Measurements from ENCODE around the gene ZNF134. TPM values are rescaled to one million over a fixed set of nuclear protein-coding genes. Genes with fewer than 3 reads are reported as not detected.

The ZNF134 gene
- total RNA-seq, 8 experiments from 2014 or later, result 10.5 to 22.4 (median 18.5) TPM

Other genes with a start within 250 kb of the ZNF134 start
- 10 to 100 TPM in 7 of 8 experiments, 1 to 10 TPM in 1; 9.9 to 35.5 (median 25.4) TPM for gene ZNF548, start 224.4 kb upstream of the ZNF134 start, total RNA-seq
- 10 to 100 TPM in 7 of 8 experiments, 1 to 10 TPM in 1; 7.8 to 21.6 (median 11.9) TPM for gene ZNF17, start 203.1 kb upstream of the ZNF134 start, total RNA-seq
- 10 to 100 TPM; 10.1 to 24.0 (median 13.8) TPM for gene ZNF749, start 178.9 kb upstream of the ZNF134 start, total RNA-seq
- gene VN1R1, start 157.1 kb upstream of the ZNF134 start, total RNA-seq, result 1 to 10 TPM in 7 of 8 experiments, under 1 TPM in 1; 0.92 to 4.2 (median 1.7) TPM
- gene ZNF772, start 136.7 kb upstream of the ZNF134 start, total RNA-seq, result 10 to 100 TPM in 7 of 8 experiments, 1 to 10 TPM in 1; 7.4 to 33.0 (median 19.7) TPM
- gene ZNF419, start 126.5 kb upstream of the ZNF134 start, total RNA-seq, result 10 to 100 TPM; 12.4 to 18.6 (median 13.1) TPM
- gene ZNF773, start 114.3 kb upstream of the ZNF134 start, total RNA-seq, result 10 to 100 TPM in 5 of 8 experiments, 1 to 10 TPM in 3; 6.3 to 17.9 (median 10.9) TPM
- 10 to 100 TPM in 1 of 8 experiments, 1 to 10 TPM in 7; 5.4 to 11.9 (median 7.9) TPM for gene ZNF549, start 86.9 kb upstream of the ZNF134 start, total RNA-seq
- gene ZNF550, start 54.4 kb upstream of the ZNF134 start, total RNA-seq, result 10 to 100 TPM in 6 of 8 experiments, 1 to 10 TPM in 2; 7.4 to 14.5 (median 12.0) TPM
- 10 to 100 TPM in 1 of 8 experiments, 1 to 10 TPM in 7; 4.7 to 10.8 (median 7.3) TPM for gene ZNF416, start 35.3 kb upstream of the ZNF134 start, total RNA-seq
- 10 to 100 TPM in 4 of 8 experiments, 1 to 10 TPM in 4; 3.0 to 19.2 (median 9.4) TPM for gene ZIK1, start 30.1 kb upstream of the ZNF134 start, total RNA-seq
- gene ZNF530, start 14.4 kb upstream of the ZNF134 start, total RNA-seq, result 1 to 10 TPM; 2.4 to 6.6 (median 3.5) TPM
- gene ZNF211, start 18.9 kb downstream of the ZNF134 start, total RNA-seq, result 10 to 100 TPM; 10.2 to 28.1 (median 19.6) TPM
- under 1 TPM in 2 of 8 experiments, not detected in 6; 0.14 to 0.15 TPM for gene ZSCAN4, start 54.7 kb downstream of the ZNF134 start, total RNA-seq
- gene ZNF551, start 67.7 kb downstream of the ZNF134 start, total RNA-seq, result 10 to 100 TPM in 3 of 8 experiments, 1 to 10 TPM in 5; 4.7 to 15.2 (median 7.8) TPM
- 1 to 10 TPM in 6 of 8 experiments, under 1 TPM in 2; 0.73 to 7.2 (median 1.7) TPM for gene ZNF154, start 95.0 kb downstream of the ZNF134 start, total RNA-seq
- 10 to 100 TPM in 1 of 8 experiments, 1 to 10 TPM in 7; 1.7 to 11.4 (median 4.1) TPM for gene ZNF671, start 113.4 kb downstream of the ZNF134 start, total RNA-seq
- gene ZNF776, start 132.6 kb downstream of the ZNF134 start, total RNA-seq, result 10 to 100 TPM in 7 of 8 experiments, 1 to 10 TPM in 1; 9.8 to 28.0 (median 15.7) TPM
- 10 to 100 TPM in 7 of 8 experiments, 1 to 10 TPM in 1; 8.6 to 27.4 (median 16.2) TPM for gene ZNF586, start 155.4 kb downstream of the ZNF134 start, total RNA-seq
- gene ZNF552, start 200.7 kb downstream of the ZNF134 start, total RNA-seq, result 10 to 100 TPM in 2 of 8 experiments, 1 to 10 TPM in 6; 4.4 to 20.0 (median 6.8) TPM
- 10 to 100 TPM in 4 of 8 experiments, 1 to 10 TPM in 4; 3.1 to 47.5 (median 9.8) TPM for gene ZNF587B, start 216.1 kb downstream of the ZNF134 start, total RNA-seq
- gene ZNF587, start 235.6 kb downstream of the ZNF134 start, total RNA-seq, result 10 to 100 TPM; 11.2 to 44.9 (median 25.4) TPM

Data from motor neuron (in vitro differentiated cells).